ENCODE data around the gene TAF5L. TPM values are rescaled to one million over a fixed set of nuclear protein-coding genes. Genes with fewer than 3 reads are reported as not detected.
A peak's percentile ranks its signal among the peaks of the same experiment; 100 is the strongest.

TAF5L gene
- polyA plus RNA-seq (22.2 to 28.9 TPM (median 23.7 TPM) in 3 replicates), polyA minus RNA-seq (26.0 to 44.6 TPM (median 31.7 TPM) in 3 replicates)
- 4.6 TPM for polyA plus RNA-seq (2011; ENCODE audit: low read depth)
- polyA plus RNA-seq (2011; cell fraction: cytosol; rRNA removed), result 17.1 and 22.5 TPM in 2 replicates
- 31.6 and 33.1 TPM in 2 replicates for polyA plus RNA-seq (2011; cell fraction: nucleus; rRNA removed)
- 9.0 and 21.3 TPM in 2 replicates for polyA plus RNA-seq (2012; ENCODE audit: low replicate concordance)
- polyA minus RNA-seq (2011; cell fraction: cytosol; rRNA and poly(A)+ RNA removed), result 15.7 TPM
- 14.5 and 26.1 TPM in 2 replicates for polyA minus RNA-seq (2011; cell fraction: nucleus; rRNA and poly(A)+ RNA removed)

DNA sequence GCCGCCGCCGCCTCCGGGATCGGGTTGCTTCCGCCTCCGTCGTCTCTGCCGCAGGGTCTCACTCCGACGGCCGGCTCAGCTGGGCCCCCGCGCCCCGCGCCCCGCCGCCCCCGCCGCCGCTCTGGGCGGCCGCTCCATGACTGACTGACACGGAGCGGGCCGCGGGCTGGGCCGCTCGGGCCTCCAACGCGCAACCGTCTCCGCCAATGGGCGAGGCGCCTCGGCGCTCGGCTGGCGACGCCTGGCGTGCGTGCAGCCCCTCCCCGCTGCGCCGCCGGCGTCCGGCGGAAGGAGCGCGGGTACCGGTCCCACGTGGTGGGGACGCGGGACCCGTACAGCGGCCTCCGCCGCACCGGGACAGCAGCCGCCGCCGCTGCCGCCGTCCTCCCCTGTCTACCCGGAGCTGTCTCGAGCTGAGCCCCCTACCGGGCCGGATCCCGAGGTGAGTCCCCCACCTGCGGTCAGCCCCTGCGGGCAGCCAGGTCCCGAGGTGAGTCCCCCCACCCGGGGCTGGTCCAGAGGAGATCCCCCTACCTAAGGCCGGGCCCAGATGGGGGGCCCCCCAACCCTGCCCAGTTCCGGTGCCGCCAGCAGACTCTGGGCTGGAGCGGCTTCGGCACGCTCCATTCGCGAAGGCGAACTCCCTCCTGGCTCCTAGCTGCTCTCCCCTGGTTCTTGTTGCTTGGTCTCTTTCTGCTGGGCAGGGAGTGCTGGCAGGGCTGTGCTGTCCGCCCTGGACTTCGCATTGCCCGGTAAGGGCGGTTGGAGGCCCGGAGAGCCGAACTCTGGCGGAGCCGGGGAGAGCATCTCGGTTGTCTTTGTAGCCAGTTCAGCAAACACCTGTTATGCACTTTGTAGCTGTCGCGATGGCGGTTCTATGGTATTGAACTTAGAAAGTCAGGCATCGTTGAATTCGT, at the start of gene TAF5L, which contains the start of gene URB2:
Gene TAF5L (minus strand): TSS at position 208 of the 917 bp plus-strand sequence. CDS start 11,640 bp downstream, outside the sequence.
Gene URB2 (plus strand): TSS at position 333 of the 917 bp plus-strand sequence. CDS start 1,387 bp downstream, outside the sequence.
- Histone ChIP-seq H2AFZ (ENCODE audit: control insufficient read depth, low read length) (peak within 1 kb of the TSS; percentile 83), H3K79me2 (ENCODE audit: control insufficient read depth, insufficient read depth, low read length) (peaks cover 89% of the 10 kb centered on the region), H3K9me1 (ENCODE audit: control insufficient read depth, extremely low read depth, insufficient read depth, low read length) (peaks cover 2% of the 10 kb centered on the region), H3K4me1 (ENCODE audit: control insufficient read depth, extremely low read depth, insufficient read depth, low read length) (peaks cover 22% of the 10 kb centered on the region), H3K9me3 (ENCODE audit: control insufficient read depth, low read depth, low read length) (no peaks in the 10 kb centered on the region), H3K27me3 (ENCODE audit: control insufficient read depth, extremely low read depth, insufficient read depth, low read length) (no peaks in the 10 kb centered on the region), H4K20me1 (ENCODE audit: control insufficient read depth, extremely low read depth, insufficient read depth, low read length) (peaks cover 5% of the 10 kb centered on the region), H3K27ac (ENCODE audit: control insufficient read depth, insufficient read depth, low read length) (peak within 1 kb of the TSS; percentile 67), H3K9ac (ENCODE audit: control insufficient read depth, extremely low read depth, insufficient read depth, low read length) (peak within 1 kb of the TSS; percentile 83), H3K4me3 (ENCODE audit: control insufficient read depth in 2 of 3, extremely low read depth in 1 of 3, insufficient read depth in 2 of 3, low read depth in 1 of 3, low read length in 3 of 3) (peak within 1 kb of the TSS; percentile 90 to 99 (median 96)), H3K4me2 (ENCODE audit: control insufficient read depth, extremely low read depth, insufficient read depth, low read depth, low read length) (peak within 1 kb of the TSS; percentile 92), H3K36me3 (ENCODE audit: control insufficient read depth in 2 of 2, extremely low read depth in 1 of 2, insufficient read depth in 2 of 2, low read length in 2 of 2) (no peaks in the 10 kb centered on the region)
- DNase-seq (ENCODE audit: low read depth, low spot score) (peak; percentile 26), FAIRE-seq (no peak)
- dilution Hi-C loops (cut with MboI; ENCODE audit: extremely low pct_ligation_motif_present, low sequenced_read_pairs), result no loop called here
- TF ChIP-seq CTCF (optimal IDR thresholded peaks at IDR 0.05 in 1 of 3, IDR thresholded peaks at IDR 0.05 in 1 of 3, conservative IDR thresholded peaks at IDR 0.05 in 1 of 3; ENCODE audit: extremely low read depth in 1 of 3, insufficient read depth in 2 of 3, low read length in 3 of 3) (no peak), EZH2 (IDR thresholded peaks at IDR 0.05; ENCODE audit: low read length) (no peak)

DNA sequence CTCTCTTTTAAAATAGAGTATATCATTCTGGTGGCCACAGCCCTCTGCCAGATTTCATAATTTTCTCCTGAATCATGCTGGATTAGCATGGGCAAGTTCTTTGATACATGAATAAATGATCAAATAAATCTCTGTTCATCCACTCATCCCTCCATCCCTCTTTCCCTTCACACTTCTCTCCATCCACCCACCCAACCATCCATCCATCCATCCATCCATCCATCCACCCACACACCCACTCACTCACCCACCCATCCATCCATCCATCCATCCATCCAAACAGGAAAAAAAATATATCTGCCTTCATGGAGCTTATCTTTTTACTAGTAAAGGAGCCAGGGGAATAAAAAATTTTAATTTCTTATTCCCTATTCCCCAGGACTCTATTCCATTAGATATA, 49.5 kb upstream of the TAF5L start:
- dilution Hi-C loops (cut with MboI; ENCODE audit: extremely low pct_ligation_motif_present, low sequenced_read_pairs), result no loop called here
- no peak overlapping the region for H3K27ac ChIP-seq (ENCODE audit: control insufficient read depth, insufficient read depth, low read length)
- H2AFZ ChIP-seq (ENCODE audit: control insufficient read depth, low read length), result no peak overlapping the region
- no peaks in the 10 kb centered on the region for H3K36me3 ChIP-seq (ENCODE audit: control insufficient read depth in 2 of 2, extremely low read depth in 1 of 2, insufficient read depth in 2 of 2, low read length in 2 of 2)
- no peaks in the 10 kb centered on the region for H3K9me3 ChIP-seq (ENCODE audit: control insufficient read depth, low read depth, low read length)
- FAIRE-seq, result no peak
- no peak for DNase-seq (ENCODE audit: low read depth, low spot score)
- no peaks in the 10 kb centered on the region for H3K27me3 ChIP-seq (ENCODE audit: control insufficient read depth, extremely low read depth, insufficient read depth, low read length)
- no peak overlapping the region for H3K4me3 ChIP-seq (ENCODE audit: control insufficient read depth in 2 of 3, extremely low read depth in 1 of 3, insufficient read depth in 2 of 3, low read depth in 1 of 3, low read length in 3 of 3)
- H4K20me1 ChIP-seq (ENCODE audit: control insufficient read depth, extremely low read depth, insufficient read depth, low read length), result no peaks in the 10 kb centered on the region
- TF ChIP-seq CTCF (optimal IDR thresholded peaks at IDR 0.05 in 1 of 3, IDR thresholded peaks at IDR 0.05 in 1 of 3, conservative IDR thresholded peaks at IDR 0.05 in 1 of 3; ENCODE audit: extremely low read depth in 1 of 3, insufficient read depth in 2 of 3, low read length in 3 of 3) (no peak), EZH2 (IDR thresholded peaks at IDR 0.05; ENCODE audit: low read length) (no peak)
- no peaks in the 10 kb centered on the region for H3K79me2 ChIP-seq (ENCODE audit: control insufficient read depth, insufficient read depth, low read length)
- H3K9me1 ChIP-seq (ENCODE audit: control insufficient read depth, extremely low read depth, insufficient read depth, low read length), result no peaks in the 10 kb centered on the region
- no peak overlapping the region for H3K9ac ChIP-seq (ENCODE audit: control insufficient read depth, extremely low read depth, insufficient read depth, low read length)
- no peak overlapping the region for H3K4me2 ChIP-seq (ENCODE audit: control insufficient read depth, extremely low read depth, insufficient read depth, low read depth, low read length)
- no peaks in the 10 kb centered on the region for H3K4me1 ChIP-seq (ENCODE audit: control insufficient read depth, extremely low read depth, insufficient read depth, low read length)

All from keratinocyte (primary cell).